ENCODE measurements around the gene ACSM3. TPM values are rescaled to one million over a fixed set of nuclear protein-coding genes. Genes with fewer than 3 reads are reported as not detected.

Gene ACSM3
- total RNA-seq, 1 donor from 2014 or later, result not detected

- no peak overlapping the region for H3K4me3 ChIP-seq
- intact Hi-C loops (cut with DNase I), result no loop called here
- H3K9me3 ChIP-seq, result no peaks in the 10 kb centered on the region
- DNase-seq (ENCODE audit: low spot score in 2 of 2), result no peak
- H3K36me3 ChIP-seq, result no peaks in the 10 kb centered on the region
- TF ChIP-seq, protein P1, sequence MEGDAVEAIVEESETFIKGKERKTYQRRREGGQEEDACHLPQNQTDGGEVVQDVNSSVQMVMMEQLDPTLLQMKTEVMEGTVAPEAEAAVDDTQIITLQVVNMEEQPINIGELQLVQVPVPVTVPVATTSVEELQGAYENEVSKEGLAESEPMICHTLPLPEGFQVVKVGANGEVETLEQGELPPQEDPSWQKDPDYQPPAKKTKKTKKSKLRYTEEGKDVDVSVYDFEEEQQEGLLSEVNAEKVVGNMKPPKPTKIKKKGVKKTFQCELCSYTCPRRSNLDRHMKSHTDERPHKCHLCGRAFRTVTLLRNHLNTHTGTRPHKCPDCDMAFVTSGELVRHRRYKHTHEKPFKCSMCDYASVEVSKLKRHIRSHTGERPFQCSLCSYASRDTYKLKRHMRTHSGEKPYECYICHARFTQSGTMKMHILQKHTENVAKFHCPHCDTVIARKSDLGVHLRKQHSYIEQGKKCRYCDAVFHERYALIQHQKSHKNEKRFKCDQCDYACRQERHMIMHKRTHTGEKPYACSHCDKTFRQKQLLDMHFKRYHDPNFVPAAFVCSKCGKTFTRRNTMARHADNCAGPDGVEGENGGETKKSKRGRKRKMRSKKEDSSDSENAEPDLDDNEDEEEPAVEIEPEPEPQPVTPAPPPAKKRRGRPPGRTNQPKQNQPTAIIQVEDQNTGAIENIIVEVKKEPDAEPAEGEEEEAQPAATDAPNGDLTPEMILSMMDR (IDR thresholded peaks at IDR 0.05), result no peak
- H3K4me1 ChIP-seq, result no peaks in the 10 kb centered on the region
- H3K27me3 ChIP-seq, result no peaks in the 10 kb centered on the region
- H3K27ac ChIP-seq, result no peak overlapping the region
Observed at GRCh38 chr16:20768121-20768520, 4.3 kb downstream of the ACSM3 start.

DNA sequence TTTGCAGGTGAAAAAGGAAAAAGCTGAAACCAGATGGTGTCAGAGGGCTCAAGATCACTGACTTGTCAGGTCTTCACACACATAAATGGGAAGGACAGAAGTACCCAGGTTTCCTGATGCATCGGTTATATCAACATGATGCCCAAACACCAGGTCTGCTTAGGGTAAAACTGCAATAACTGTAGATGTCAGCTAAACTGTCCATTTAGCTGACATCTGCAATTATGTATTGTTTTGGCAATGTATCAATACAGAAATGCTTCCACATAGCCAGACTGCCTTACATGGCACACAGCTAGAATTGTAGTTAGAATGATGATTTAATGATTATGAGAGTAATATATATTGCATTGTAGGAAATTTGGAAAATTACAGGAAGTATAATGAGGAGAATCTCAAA is 5.0 kb downstream of the ACSM3 start:
- intact Hi-C loops (cut with DNase I), result no loop called here
- no peaks in the 10 kb centered on the region for H3K36me3 ChIP-seq
- H3K4me3 ChIP-seq, result no peak overlapping the region
- TF ChIP-seq, protein P1 (IDR thresholded peaks at IDR 0.05), result no peak
- H3K4me1 ChIP-seq, result no peaks in the 10 kb centered on the region
- H3K27ac ChIP-seq, result no peak overlapping the region
- H3K27me3 ChIP-seq, result no peaks in the 10 kb centered on the region
- no peaks in the 10 kb centered on the region for H3K9me3 ChIP-seq
- no peak for DNase-seq (ENCODE audit: low spot score in 2 of 2)

- no peaks in the 10 kb centered on the region for H3K4me1 ChIP-seq
- H3K4me3 ChIP-seq, result no peak overlapping the region
- no peaks in the 10 kb centered on the region for H3K36me3 ChIP-seq
- H3K27me3 ChIP-seq, result no peaks in the 10 kb centered on the region
- intact Hi-C loops (cut with DNase I), result no loop called here
- TF ChIP-seq, protein P1 (IDR thresholded peaks at IDR 0.05), result no peak
- no peaks in the 10 kb centered on the region for H3K9me3 ChIP-seq
- no peak for DNase-seq (ENCODE audit: low spot score in 2 of 2)
- H3K27ac ChIP-seq, result no peak overlapping the region
Observed at GRCh38 chr16:20773679-20774078, 9.9 kb downstream of the ACSM3 start.

GRCh38 chr16:20774703-20775362 is 11.0 kb downstream of the ACSM3 start:
- H3K27ac ChIP-seq, result no peak overlapping the region
- H3K36me3 ChIP-seq, result no peaks in the 10 kb centered on the region
- no peak for DNase-seq (ENCODE audit: low spot score in 2 of 2)
- no peaks in the 10 kb centered on the region for H3K9me3 ChIP-seq
- no peaks in the 10 kb centered on the region for H3K27me3 ChIP-seq
- TF ChIP-seq, protein P1 (IDR thresholded peaks at IDR 0.05), result peak in 1 of 3 experiments; percentile 33
- H3K4me1 ChIP-seq, result no peaks in the 10 kb centered on the region
- H3K4me3 ChIP-seq, result no peak overlapping the region
- intact Hi-C loops (cut with DNase I), result no loop called here

DNA sequence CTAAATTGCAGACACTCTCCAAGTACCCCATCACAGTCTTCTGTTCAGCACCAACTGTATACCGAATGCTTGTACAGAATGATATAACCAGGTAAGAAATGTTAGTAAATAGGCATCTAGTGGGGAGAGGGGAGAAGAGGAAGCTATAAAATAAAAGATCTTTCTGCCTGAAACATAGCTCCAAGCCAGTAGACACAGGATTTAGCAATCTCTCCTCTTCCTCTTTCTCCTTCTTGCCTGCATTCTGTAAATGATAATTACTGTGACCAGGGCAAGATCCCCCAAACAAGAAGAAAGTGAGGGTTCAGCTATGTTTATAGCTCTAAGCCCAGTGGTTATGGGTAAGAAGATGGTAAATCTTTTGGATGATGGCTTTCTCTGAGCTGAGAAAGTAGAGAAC is 17.9 kb downstream of the ACSM3 start:
- no peak for DNase-seq (ENCODE audit: low spot score in 2 of 2)
- H3K9me3 ChIP-seq, result no peaks in the 10 kb centered on the region
- intact Hi-C loops (cut with DNase I), result no loop called here
- H3K27ac ChIP-seq, result no peak overlapping the region
- H3K36me3 ChIP-seq, result no peaks in the 10 kb centered on the region
- no peaks in the 10 kb centered on the region for H3K27me3 ChIP-seq
- TF ChIP-seq, protein P1 (IDR thresholded peaks at IDR 0.05), result no peak
- no peak overlapping the region for H3K4me3 ChIP-seq
- no peaks in the 10 kb centered on the region for H3K4me1 ChIP-seq

GRCh38 chr16:20782470-20782869 is 18.7 kb downstream of the ACSM3 start:
- no peaks in the 10 kb centered on the region for H3K36me3 ChIP-seq
- no peaks in the 10 kb centered on the region for H3K9me3 ChIP-seq
- TF ChIP-seq, protein P1 (IDR thresholded peaks at IDR 0.05), result no peak
- no peak overlapping the region for H3K27ac ChIP-seq
- no peak overlapping the region for H3K4me3 ChIP-seq
- no peaks in the 10 kb centered on the region for H3K27me3 ChIP-seq
- H3K4me1 ChIP-seq, result no peaks in the 10 kb centered on the region
- DNase-seq (ENCODE audit: low spot score in 2 of 2), result no peak
- intact Hi-C loops (cut with DNase I), result no loop called here
